GM23338 (cell line): ENCODE results near the gene C2CD4B. TPM values are rescaled to one million over a fixed set of nuclear protein-coding genes. Genes with fewer than 3 reads are reported as not detected.

Source experiments
- ATAC-seq: fragments of 200-7000 bp; cut with Tn5 transposase; 3 replicates; pipeline ENCODE4 v1.9.1; 2020
- DNase-seq: peaks from one replicate; pipeline ENCODE4 v3.0.0-alpha.2; 2015; ENCODE audit warnings: low spot score
- H2AFZ ChIP-seq: fragments of 200-600 bp; sonication (generic); 2 replicates; pipeline ENCODE4 v1.8.0; 2016; ENCODE audit warnings: antibody characterized with exemption, mild to moderate bottlenecking, moderate library complexity
- H3F3A ChIP-seq: fragments of 200-600 bp; sonication (generic); replicated peaks from 2 replicates; pipeline ENCODE4 v1.8.0; 2017; ENCODE audit warnings: antibody characterized with exemption, mixed run types, low read depth
- H3K27ac ChIP-seq: fragments of 200-600 bp; sonication (generic); 2 replicates; pipeline ENCODE4 v1.6.1; 2016; ENCODE audit warnings: low read depth
- H3K27me3 ChIP-seq: fragments of 200-600 bp; sonication (generic); 2 replicates; pipeline ENCODE4 v1.8.0; 2016; ENCODE audit warnings: mild to moderate bottlenecking, mixed run types, moderate library complexity; ENCODE audit not compliant: insufficient read depth
- H3K36me3 ChIP-seq: fragments of 200-600 bp; sonication (generic); 2 replicates; pipeline ENCODE4 v1.8.0; 2016; ENCODE audit warnings: mild to moderate bottlenecking; ENCODE audit not compliant: insufficient read depth
- H3K4me1 ChIP-seq: fragments of 200-600 bp; sonication (generic); 2 replicates; pipeline ENCODE4 v1.8.0; 2016; ENCODE audit warnings: mild to moderate bottlenecking, moderate library complexity; ENCODE audit not compliant: insufficient read depth
- H3K4me2 ChIP-seq: fragments of 200-600 bp; sonication (generic); 2 replicates; pipeline ENCODE4 v1.7.1; 2017; ENCODE audit warnings: mixed run types
- H3K4me3 ChIP-seq: fragments of 200-600 bp; sonication (generic); 2 replicates; pipeline ENCODE4 v1.6.1; 2016; ENCODE audit warnings: mixed run types
- H3K79me2 ChIP-seq: fragments of 200-600 bp; sonication (generic); replicated peaks from 2 replicates; pipeline ENCODE4 v1.8.0; 2017; ENCODE audit warnings: mild to moderate bottlenecking; ENCODE audit not compliant: insufficient read depth
- H3K9me2 ChIP-seq: fragments of 200-600 bp; sonication (generic); 2 replicates; pipeline ENCODE4 v1.8.0; 2017; ENCODE audit not compliant: insufficient read depth
- H4K20me1 ChIP-seq: fragments of 200-600 bp; sonication (generic); replicated peaks from 2 replicates; pipeline ENCODE4 v1.8.0; 2017; ENCODE audit warnings: mild to moderate bottlenecking; ENCODE audit not compliant: insufficient read depth
- H3K27ac Mint-ChIP-seq: 2 replicates; pipeline ENCODE4 v1.8.0; 2020; ENCODE audit warnings: inconsistent platforms, mild to moderate bottlenecking, moderate library complexity, mixed read lengths
- H3K27me3 Mint-ChIP-seq: 3 replicates; pipeline ENCODE4 v1.8.0; 2022; ENCODE audit warnings: low read depth, mild to moderate bottlenecking, moderate library complexity, mixed read lengths, inconsistent platforms; ENCODE audit not compliant: insufficient read depth, poor library complexity
- H3K36me3 Mint-ChIP-seq: 3 replicates; pipeline ENCODE4 v1.8.0; 2021; ENCODE audit warnings: low read depth, mild to moderate bottlenecking, inconsistent platforms, moderate library complexity, mixed read lengths
- H3K4me1 Mint-ChIP-seq: 3 replicates; pipeline ENCODE4 v1.8.0; 2020; ENCODE audit warnings: mild to moderate bottlenecking, inconsistent platforms, mixed read lengths
- H3K4me3 Mint-ChIP-seq: 3 replicates; pipeline ENCODE4 v1.8.0; 2021; ENCODE audit warnings: moderate library complexity, mild to moderate bottlenecking, inconsistent platforms, mixed read lengths
- H3K9me3 Mint-ChIP-seq: 3 replicates; pipeline ENCODE4 v1.8.0; 2020; ENCODE audit warnings: moderate library complexity, mild to moderate bottlenecking, inconsistent platforms, mixed read lengths
- CREB1 ChIP-seq: fragments of 250-450 bp; sonication (Bioruptor Pico); IDR thresholded peaks from 2 replicates; pipeline ENCODE4 v1.5.0; 2020; ENCODE audit warnings: low read depth, mild to moderate bottlenecking, moderate library complexity
- JUNB ChIP-seq: IDR thresholded peaks from one replicate; pipeline ENCODE4 v1.6.1; 2016; ENCODE audit warnings: antibody characterized with exemption; ENCODE audit not compliant: unreplicated experiment
- NANOG ChIP-seq: IDR thresholded peaks from 2 replicates; pipeline ENCODE4 v1.6.1; 2016; ENCODE audit warnings: antibody characterized with exemption, borderline replicate concordance
- POLR2AphosphoS5 ChIP-seq: IDR thresholded peaks from 2 replicates; pipeline ENCODE4 v1.6.1; 2016; ENCODE audit warnings: antibody characterized with exemption, low read depth
- ZNF331 ChIP-seq: fragments of 250-450 bp; sonication (Bioruptor Pico); IDR thresholded peaks from 2 replicates; pipeline ENCODE4 v1.5.0; 2020; ENCODE audit warnings: low read depth, mild to moderate bottlenecking, moderate library complexity
- polyA plus RNA-seq: library from polyadenylated mRNA; unstranded; fragments of >200 nt; fragmentation: Nextera tagmentation; extraction: Ambion mirVana; gene quantifications from 2 replicates; pipeline ENCODE4 v1.2.1, GENCODE V29; 2016
- total RNA-seq: library from RNA; depleted of rRNA; stranded (reverse); fragments of >200 nt; shearing (Covaris generic); gene quantifications from 2 replicates; pipeline ENCODE4 v1.2.3, GENCODE V29; 2014
- TF ChIP-seq, protein P1 (sequence below), 2 experiments: fragments of 200-600 bp in 1 of 2; sonication (generic) in 1 of 2; conservative IDR thresholded peaks; 2 replicates each; pipeline versions ENCODE4 v1.5.1 to v1.6.1; 2016 to 2017; ENCODE audit warnings: antibody characterized with exemption in 2 of 2, low read depth in 2 of 2, mild to moderate bottlenecking in 2 of 2, moderate library complexity in 1 of 2
- TF ChIP-seq, protein P2 (sequence below): fragments of 250-450 bp; sonication (Bioruptor Pico); IDR thresholded peaks from 2 replicates; pipeline ENCODE4 v1.5.0; 2020; ENCODE audit warnings: mild to moderate bottlenecking, moderate library complexity
- TF ChIP-seq, protein P3 (sequence below): IDR thresholded peaks from 2 replicates; pipeline ENCODE4 v1.6.1; 2016; ENCODE audit warnings: antibody characterized with exemption
- TF ChIP-seq, protein P4 (sequence below): IDR thresholded peaks from one replicate; pipeline ENCODE4 v1.6.1; 2018; ENCODE audit warnings: antibody characterized with exemption; ENCODE audit not compliant: unreplicated experiment

The C2CD4B gene
- total and polyA plus RNA-seq, 2 experiments from 2014 or later: 1.5 TPM; not detected in 1

DNA sequence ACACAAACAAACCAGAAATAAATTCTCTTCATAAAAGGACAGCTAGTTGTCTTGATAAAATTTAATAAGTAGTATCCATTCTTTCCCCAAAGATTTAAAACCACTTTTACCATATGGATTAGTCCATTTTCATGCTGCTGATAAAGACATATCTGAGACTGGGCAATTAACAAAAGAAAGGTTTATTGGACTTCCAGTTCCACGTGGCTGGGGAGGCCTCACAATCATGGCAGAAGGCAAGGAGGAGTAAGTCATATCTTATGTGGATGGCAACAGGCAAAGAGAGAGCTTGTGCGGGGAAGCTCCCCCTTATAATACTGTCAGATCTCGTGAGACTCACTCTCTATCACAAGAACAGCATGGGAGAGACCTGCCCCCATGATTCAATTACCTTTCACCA lies 38.7 kb downstream of the C2CD4B start:
- Histone ChIP-seq H3K4me3 (no peak overlapping the region), H3K4me2 (no peak overlapping the region), H3K4me1 (peaks cover 14% of the 10 kb centered on the region; the same call in 1 of the 2 replicates), H3F3A (no peaks in the 10 kb centered on the region), H3K36me3 (0 out of 2 replicates have a peak, but pooled peaks cover 8% of the 10 kb centered on the region), H2AFZ (no peak overlapping the region), H3K9me2 (peaks cover 6% of the 10 kb centered on the region; the same call in 1 of the 2 replicates), H4K20me1 (no peaks in the 10 kb centered on the region), H3K79me2 (no peaks in the 10 kb centered on the region), H3K27me3 (no peaks in the 10 kb centered on the region), H3K27ac (no peak overlapping the region)
- H3K4me1 Mint-ChIP-seq: peaks cover 11% of the 10 kb centered on the region
- H3K4me3 Mint-ChIP-seq: no peak overlapping the region
- H3K36me3 Mint-ChIP-seq: peaks cover 10% of the 10 kb centered on the region; the same call in 2 of the 3 replicates
- DNase-seq: no peak
- H3K27me3 Mint-ChIP-seq: peaks cover 2% of the 10 kb centered on the region
- TF ChIP-seq, protein P1, sequence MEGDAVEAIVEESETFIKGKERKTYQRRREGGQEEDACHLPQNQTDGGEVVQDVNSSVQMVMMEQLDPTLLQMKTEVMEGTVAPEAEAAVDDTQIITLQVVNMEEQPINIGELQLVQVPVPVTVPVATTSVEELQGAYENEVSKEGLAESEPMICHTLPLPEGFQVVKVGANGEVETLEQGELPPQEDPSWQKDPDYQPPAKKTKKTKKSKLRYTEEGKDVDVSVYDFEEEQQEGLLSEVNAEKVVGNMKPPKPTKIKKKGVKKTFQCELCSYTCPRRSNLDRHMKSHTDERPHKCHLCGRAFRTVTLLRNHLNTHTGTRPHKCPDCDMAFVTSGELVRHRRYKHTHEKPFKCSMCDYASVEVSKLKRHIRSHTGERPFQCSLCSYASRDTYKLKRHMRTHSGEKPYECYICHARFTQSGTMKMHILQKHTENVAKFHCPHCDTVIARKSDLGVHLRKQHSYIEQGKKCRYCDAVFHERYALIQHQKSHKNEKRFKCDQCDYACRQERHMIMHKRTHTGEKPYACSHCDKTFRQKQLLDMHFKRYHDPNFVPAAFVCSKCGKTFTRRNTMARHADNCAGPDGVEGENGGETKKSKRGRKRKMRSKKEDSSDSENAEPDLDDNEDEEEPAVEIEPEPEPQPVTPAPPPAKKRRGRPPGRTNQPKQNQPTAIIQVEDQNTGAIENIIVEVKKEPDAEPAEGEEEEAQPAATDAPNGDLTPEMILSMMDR (conservative IDR thresholded peaks at IDR 0.05; ENCODE audit: low read depth in 2 of 2): no peak
- TF ChIP-seq, protein P2, sequence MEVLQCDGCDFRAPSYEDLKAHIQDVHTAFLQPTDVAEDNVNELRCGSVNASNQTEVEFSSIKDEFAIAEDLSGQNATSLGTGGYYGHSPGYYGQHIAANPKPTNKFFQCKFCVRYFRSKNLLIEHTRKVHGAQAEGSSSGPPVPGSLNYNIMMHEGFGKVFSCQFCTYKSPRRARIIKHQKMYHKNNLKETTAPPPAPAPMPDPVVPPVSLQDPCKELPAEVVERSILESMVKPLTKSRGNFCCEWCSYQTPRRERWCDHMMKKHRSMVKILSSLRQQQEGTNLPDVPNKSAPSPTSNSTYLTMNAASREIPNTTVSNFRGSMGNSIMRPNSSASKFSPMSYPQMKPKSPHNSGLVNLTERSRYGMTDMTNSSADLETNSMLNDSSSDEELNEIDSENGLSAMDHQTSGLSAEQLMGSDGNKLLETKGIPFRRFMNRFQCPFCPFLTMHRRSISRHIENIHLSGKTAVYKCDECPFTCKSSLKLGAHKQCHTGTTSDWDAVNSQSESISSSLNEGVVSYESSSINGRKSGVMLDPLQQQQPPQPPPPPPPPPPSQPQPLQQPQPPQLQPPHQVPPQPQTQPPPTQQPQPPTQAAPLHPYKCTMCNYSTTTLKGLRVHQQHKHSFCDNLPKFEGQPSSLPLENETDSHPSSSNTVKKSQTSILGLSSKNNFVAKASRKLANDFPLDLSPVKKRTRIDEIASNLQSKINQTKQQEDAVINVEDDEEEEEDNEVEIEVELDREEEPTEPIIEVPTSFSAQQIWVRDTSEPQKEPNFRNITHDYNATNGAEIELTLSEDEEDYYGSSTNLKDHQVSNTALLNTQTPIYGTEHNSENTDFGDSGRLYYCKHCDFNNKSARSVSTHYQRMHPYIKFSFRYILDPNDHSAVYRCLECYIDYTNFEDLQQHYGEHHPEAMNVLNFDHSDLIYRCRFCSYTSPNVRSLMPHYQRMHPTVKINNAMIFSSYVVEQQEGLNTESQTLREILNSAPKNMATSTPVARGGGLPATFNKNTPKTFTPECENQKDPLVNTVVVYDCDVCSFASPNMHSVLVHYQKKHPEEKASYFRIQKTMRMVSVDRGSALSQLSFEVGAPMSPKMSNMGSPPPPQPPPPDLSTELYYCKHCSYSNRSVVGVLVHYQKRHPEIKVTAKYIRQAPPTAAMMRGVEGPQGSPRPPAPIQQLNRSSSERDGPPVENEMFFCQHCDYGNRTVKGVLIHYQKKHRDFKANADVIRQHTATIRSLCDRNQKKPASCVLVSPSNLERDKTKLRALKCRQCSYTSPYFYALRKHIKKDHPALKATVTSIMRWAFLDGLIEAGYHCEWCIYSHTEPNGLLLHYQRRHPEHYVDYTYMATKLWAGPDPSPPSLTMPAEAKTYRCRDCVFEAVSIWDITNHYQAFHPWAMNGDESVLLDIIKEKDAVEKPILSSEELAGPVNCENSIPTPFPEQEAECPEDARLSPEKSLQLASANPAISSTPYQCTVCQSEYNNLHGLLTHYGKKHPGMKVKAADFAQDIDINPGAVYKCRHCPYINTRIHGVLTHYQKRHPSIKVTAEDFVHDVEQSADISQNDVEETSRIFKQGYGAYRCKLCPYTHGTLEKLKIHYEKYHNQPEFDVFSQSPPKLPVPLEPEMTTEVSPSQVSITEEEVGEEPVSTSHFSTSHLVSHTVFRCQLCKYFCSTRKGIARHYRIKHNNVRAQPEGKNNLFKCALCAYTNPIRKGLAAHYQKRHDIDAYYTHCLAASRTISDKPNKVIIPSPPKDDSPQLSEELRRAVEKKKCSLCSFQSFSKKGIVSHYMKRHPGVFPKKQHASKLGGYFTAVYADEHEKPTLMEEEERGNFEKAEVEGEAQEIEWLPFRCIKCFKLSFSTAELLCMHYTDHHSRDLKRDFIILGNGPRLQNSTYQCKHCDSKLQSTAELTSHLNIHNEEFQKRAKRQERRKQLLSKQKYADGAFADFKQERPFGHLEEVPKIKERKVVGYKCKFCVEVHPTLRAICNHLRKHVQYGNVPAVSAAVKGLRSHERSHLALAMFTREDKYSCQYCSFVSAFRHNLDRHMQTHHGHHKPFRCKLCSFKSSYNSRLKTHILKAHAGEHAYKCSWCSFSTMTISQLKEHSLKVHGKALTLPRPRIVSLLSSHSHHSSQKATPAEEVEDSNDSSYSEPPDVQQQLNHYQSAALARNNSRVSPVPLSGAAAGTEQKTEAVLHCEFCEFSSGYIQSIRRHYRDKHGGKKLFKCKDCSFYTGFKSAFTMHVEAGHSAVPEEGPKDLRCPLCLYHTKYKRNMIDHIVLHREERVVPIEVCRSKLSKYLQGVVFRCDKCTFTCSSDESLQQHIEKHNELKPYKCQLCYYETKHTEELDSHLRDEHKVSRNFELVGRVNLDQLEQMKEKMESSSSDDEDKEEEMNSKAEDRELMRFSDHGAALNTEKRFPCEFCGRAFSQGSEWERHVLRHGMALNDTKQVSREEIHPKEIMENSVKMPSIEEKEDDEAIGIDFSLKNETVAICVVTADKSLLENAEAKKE (CRISPR knock-in tag): no peak
- TF ChIP-seq JUNB (no peak), ZNF331 (CRISPR knock-in tag) (no peak), CREB1 (CRISPR knock-in tag) (no peak), NANOG (no peak), POLR2AphosphoS5 (no peak)
- TF ChIP-seq, protein P3, sequence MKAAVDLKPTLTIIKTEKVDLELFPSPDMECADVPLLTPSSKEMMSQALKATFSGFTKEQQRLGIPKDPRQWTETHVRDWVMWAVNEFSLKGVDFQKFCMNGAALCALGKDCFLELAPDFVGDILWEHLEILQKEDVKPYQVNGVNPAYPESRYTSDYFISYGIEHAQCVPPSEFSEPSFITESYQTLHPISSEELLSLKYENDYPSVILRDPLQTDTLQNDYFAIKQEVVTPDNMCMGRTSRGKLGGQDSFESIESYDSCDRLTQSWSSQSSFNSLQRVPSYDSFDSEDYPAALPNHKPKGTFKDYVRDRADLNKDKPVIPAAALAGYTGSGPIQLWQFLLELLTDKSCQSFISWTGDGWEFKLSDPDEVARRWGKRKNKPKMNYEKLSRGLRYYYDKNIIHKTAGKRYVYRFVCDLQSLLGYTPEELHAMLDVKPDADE: no peak
- TF ChIP-seq, protein P4, sequence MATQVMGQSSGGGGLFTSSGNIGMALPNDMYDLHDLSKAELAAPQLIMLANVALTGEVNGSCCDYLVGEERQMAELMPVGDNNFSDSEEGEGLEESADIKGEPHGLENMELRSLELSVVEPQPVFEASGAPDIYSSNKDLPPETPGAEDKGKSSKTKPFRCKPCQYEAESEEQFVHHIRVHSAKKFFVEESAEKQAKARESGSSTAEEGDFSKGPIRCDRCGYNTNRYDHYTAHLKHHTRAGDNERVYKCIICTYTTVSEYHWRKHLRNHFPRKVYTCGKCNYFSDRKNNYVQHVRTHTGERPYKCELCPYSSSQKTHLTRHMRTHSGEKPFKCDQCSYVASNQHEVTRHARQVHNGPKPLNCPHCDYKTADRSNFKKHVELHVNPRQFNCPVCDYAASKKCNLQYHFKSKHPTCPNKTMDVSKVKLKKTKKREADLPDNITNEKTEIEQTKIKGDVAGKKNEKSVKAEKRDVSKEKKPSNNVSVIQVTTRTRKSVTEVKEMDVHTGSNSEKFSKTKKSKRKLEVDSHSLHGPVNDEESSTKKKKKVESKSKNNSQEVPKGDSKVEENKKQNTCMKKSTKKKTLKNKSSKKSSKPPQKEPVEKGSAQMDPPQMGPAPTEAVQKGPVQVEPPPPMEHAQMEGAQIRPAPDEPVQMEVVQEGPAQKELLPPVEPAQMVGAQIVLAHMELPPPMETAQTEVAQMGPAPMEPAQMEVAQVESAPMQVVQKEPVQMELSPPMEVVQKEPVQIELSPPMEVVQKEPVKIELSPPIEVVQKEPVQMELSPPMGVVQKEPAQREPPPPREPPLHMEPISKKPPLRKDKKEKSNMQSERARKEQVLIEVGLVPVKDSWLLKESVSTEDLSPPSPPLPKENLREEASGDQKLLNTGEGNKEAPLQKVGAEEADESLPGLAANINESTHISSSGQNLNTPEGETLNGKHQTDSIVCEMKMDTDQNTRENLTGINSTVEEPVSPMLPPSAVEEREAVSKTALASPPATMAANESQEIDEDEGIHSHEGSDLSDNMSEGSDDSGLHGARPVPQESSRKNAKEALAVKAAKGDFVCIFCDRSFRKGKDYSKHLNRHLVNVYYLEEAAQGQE: no peak
- no peak for ATAC-seq
- no peak overlapping the region for H3K27ac Mint-ChIP-seq
- H3K9me3 Mint-ChIP-seq: peaks cover 14% of the 10 kb centered on the region
